Ecto neural progenitor cell (in vitro differentiated cells): Measurements from ENCODE around the gene SP5.
"Not testable (repeated sequence)": the region's sequence is repeated elsewhere in the genome, so short reads cannot be mapped to it uniquely, and the experiment has no call there.

ENCODE experiments used
- DNase-seq: peaks from one replicate; pipeline ENCODE4 v3.0.0-alpha.2; 2018; ENCODE audit warnings: low spot score

SP5 gene

DNA sequence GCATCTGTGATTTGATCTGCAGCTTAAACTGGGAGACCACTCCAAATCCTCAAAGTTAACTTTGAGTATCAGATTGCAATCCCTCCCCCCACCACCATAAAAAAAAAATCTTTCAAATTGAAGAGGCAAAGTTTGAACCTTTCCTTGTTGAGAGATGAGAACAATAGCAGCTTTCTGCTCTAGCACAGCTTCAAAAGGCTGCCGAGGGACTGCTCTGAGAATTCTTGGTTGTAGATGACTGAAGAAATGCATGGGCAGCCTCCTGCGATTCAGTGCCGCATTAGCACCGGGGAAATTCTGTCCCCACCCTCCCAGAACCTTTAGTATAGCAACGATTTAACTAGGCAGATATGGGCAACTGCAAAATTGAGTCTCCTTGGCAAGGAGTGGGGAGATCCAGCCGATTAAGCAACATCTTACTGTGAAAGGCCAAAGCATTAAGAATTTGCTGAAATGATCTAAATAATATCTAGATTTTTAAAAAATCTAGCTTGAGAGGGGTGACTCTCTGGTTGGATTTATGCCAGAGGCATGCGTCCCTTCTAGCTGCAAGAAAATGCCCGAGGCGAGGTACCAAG is 3.9 kb upstream of the SP5 start:
- DNase-seq: peak; percentile 59

DNA sequence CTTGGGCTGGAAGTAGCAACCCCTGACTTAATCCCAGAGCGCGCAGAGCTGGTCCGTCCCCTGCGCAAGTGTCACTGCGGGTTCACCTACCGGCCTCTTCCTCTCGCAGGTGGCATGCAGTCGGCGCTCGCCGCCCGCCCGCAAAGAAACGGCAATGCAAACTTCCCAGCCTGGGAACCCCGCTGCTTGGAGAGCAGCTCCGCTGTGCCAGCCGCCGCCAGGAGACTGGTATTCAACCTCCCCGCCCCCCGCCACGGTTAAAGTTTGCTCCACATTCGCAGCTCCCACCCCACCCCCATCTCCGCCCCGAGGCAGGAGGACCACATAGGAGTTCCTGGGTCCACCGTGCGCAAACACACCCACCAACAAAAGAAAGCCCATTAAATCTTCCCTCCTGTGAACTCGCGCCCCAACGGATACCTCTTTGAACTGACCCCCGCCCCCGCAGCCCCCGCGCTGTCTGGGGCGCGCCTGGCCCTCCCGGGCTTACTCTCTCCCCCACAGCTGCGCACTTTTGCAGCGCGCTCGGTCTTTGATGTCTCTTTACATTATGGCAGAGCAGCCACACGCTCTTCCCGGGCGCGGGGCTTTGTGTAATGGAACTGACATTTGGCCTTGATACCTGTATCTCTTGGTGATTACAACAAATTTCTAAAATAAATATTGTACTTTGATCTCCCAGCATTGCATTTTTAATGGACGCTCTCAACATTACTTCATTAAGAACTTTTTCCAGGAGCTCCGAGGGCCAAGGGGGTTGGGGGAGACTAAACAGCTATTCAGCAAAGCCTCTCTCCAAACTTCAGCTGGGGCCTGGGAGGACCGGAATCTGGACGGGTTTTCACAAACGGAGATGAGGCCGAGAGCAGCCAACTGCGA is 3.1 kb upstream of the SP5 start:
- peak; percentile 85 for DNase-seq

GRCh38 chr2:170712653-170713542 is 2.2 kb upstream of the SP5 start:
- DNase-seq: peak; percentile 71

- DNase-seq: peak; percentile 82
Measured at GRCh38 chr2:170713543-170714380, 1.4 kb upstream of the SP5 start.

GRCh38 chr2:170714381-170715061 is 616 bp upstream of the SP5 start:
- peak; percentile 80 for DNase-seq

- peak; percentile 79 for DNase-seq
Measured at GRCh38 chr2:170715932-170716777, 1.0 kb downstream of the SP5 start.

DNA sequence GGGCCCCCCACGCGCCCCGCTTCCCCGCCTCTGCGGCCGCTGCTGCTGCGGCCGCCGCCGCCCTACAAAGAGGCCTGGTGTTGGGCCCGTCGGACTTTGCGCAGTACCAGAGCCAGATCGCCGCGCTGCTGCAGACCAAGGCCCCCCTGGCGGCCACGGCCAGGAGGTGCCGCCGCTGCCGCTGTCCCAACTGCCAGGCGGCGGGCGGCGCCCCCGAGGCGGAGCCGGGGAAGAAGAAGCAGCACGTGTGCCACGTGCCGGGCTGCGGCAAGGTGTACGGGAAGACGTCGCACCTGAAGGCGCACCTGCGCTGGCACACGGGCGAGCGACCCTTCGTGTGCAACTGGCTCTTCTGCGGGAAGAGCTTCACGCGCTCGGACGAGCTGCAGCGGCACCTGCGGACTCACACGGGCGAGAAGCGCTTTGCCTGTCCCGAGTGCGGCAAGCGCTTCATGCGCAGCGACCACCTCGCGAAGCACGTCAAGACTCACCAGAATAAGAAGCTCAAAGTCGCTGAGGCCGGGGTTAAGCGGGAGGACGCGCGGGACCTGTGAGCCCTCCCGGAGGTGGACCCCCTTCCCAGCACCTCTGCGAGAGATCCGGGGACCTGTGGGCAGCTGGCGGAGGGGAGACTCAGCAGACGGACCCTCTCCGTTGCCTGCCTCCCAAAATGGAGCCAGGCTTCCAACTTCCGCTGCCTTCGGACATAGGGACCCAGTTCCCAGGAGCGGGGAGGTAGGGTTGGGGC is 1.9 kb downstream of the SP5 start:
- DNase-seq: peak; percentile 88

DNA sequence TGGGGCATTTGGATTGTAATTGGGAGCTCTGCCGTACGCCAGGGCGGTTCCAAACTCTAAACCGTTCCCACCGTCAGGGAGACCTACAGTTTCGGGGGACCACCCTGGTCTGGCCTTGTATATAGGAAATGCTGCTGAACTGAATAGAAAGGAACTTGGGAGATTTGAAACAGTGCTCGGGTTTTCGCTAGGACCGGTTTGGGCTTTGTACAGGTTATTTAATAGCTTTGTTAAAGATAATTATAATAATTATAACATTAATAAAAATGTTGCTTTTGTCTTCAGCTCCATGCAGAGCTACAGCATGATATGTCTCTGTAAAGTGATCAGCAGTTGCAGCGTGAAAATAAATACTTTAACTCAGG is 2.4 kb downstream of the SP5 start:
- DNase-seq: no peak

DNA sequence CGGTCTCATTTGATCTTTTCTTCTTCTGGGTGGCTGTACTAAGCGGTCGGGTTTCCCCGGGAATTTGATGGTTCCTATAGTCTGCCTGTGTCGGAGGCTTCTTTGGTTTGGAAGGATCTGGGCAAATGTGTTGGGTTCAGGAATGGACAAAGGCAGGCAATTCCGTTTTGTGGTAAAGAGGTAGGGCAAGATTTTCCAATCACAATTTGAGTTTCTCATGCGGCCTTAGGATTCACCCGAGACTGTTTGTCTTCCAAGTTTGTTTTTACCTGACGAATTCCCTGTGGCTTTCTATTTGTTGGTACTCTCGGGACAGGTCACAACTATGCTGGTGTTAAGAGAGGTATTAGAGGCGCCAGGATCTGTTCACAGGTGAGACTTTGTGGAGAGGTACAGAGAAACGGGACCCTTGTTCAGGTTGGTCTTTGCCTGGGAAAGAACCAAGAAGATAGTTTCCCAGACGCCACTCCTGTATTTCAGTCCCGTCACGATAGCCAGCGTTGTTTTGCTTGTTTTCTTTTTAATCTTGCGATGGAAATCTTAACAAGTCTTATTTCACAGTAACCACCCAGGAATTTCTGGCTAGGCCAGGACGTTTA is 3.0 kb downstream of the SP5 start:
- no peak for DNase-seq

DNA sequence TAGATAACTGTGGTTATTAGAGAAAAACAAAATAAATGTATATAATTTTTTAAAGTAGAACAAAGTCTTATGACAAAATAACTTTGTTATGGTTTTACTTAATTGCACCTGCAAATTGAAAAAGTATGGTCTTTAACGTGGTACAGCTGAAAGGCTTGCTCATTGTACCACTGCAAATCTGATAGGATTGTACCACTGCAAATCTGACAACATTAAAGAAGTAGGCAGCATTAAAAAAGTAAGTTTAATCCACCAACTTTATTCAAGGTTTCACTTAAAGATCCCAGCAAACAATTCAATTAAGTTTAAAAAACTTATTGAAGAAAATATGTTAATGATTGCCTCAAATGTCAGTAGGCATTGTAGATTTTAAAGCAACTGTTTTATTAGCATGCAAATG is 4.7 kb downstream of the SP5 start:
- DNase-seq: no peak

DNA sequence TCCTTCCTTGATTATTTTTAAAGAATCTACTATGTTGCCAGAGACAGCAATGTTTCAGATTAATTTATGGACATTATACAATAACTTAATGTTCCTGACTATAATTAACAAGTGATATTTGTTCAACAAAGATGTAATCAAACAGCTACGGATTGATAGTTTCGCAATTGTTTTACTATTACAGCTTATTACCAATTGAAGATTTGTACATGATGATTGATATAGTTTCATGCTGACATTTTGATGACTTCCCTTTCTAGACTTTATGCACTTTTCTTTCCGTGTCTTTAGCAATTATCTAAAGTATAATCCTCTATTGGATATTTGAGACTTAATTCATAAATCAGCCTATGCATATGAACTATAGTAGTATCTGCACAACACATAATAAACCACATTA is 6.5 kb downstream of the SP5 start:
- no peak for DNase-seq

DNA sequence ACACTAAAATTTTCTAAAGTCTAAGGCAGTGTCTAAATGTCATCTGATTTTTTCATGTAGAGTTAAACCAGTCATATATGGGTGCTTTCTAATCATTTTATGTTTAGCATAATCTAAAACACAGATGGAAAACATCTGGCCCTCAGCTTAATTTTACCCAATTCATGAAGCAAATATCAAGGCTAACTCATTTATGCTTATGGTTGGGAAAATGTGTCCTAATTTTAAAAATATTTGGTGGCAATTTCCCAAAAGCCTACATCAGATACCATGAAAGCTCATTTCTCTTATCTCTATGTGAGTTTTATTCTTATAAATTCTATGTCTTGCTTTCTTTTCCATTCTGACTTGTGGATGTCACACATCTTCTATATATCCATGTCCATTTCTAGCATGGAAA is 7.2 kb downstream of the SP5 start:
- DNase-seq: no peak

GRCh38 chr2:170723446-170723958 is 8.4 kb downstream of the SP5 start:
- no peak for DNase-seq

GRCh38 chr2:170733798-170734600 is 18.9 kb downstream of the SP5 start:
- DNase-seq: no peak

- not testable (repeated sequence) for DNase-seq
Measured at GRCh38 chr2:170734601-170735000, 19.5 kb downstream of the SP5 start.

DNA sequence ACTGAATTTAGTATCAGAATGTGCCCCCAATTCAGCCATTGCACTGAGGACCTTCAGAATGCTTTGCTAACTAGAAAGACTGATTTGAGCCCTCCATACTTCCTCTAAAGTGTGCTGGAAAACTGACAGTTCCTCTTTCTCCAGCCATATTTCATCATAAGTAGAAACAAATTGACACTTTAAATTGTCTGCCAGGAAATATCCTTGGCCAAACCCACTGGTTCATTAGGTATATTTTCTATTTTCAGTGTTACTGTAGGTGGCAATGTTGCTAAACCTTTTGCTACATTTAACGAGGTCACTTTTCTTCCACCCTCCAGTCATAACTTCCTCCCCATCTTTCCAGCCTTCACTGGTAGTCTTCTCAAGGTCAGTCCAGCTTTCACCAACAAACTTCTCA is 21.5 kb downstream of the SP5 start:
- DNase-seq: no peak

GRCh38 chr2:170737406-170737805 is 22.3 kb downstream of the SP5 start:
- DNase-seq: no peak

DNA sequence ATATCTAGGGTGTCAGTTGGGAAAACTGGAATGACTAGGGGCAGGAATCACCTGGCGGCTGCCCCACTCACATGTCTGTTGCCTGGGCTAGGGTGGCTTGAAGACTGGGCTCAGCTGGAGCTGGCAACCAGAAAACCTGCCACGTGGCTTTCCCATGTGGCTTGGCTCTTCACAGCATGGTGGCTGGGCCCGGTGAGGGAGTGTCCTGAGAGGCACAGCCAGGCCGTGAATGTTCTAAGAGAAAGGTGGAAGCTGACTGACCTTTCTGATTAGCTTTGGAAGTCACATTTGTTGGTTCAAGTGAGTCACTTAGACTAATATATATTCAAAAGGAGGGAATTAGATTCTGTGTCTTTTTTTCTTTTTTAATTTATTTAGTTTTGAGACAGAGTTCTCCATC is 22.7 kb downstream of the SP5 start:
- no peak for DNase-seq
